Keratinocyte (primary cell): ENCODE measurements around the gene NRXN2.

ENCODE experiments used
- CTCF ChIP-seq, 3 experiments: IDR thresholded peaks in 1 of 3; conservative IDR thresholded peaks in 1 of 3; optimal IDR thresholded peaks in 1 of 3; 2 replicates in 2 of 3; 3 replicates in 1 of 3; pipeline versions ENCODE3 to v1.5.1; 2011; ENCODE audit warnings: low read length in 3 of 3, mild to moderate bottlenecking in 3 of 3, moderate library complexity in 2 of 3, control low read depth in 1 of 3, inconsistent platforms in 1 of 3; ENCODE audit not compliant: insufficient read depth in 2 of 3; ENCODE audit errors: extremely low read depth in 1 of 3
- EZH2 ChIP-seq: IDR thresholded peaks from one replicate; pipeline ENCODE4 v1.6.1; 2012; ENCODE audit warnings: inconsistent platforms, mild to moderate bottlenecking, low read length, moderate library complexity

- TF ChIP-seq CTCF (optimal IDR thresholded peaks at IDR 0.05 in 1 of 3, IDR thresholded peaks at IDR 0.05 in 1 of 3, conservative IDR thresholded peaks at IDR 0.05 in 1 of 3; ENCODE audit: extremely low read depth in 1 of 3, insufficient read depth in 2 of 3, low read length in 3 of 3) (no peak), EZH2 (no peak)
Observed at GRCh38 chr11:64731601-64732000, 8.6 kb upstream of the NRXN2 start.
